Adrenal gland (tissue), 12 donors: Measurements from ENCODE around the gene WBP1. TPM values are rescaled to one million over a fixed set of nuclear protein-coding genes. Genes with fewer than 3 reads are reported as not detected.

Experiments used
- DNase-seq, 7 donors: peaks; one replicate each; pipeline ENCODE4 v3.0.0-alpha.2; 2019 to 2020
- H3K27ac ChIP-seq, 5 donors: fragments of 200-600 bp; sonication (generic) in 4 of 5; 1 replicate in 3 of 5; 2 replicates in 2 of 5; pipeline versions ENCODE4 v1.5.1 to v1.8.0; 2016 to 2020; ENCODE audit warnings: mild to moderate bottlenecking in 1 of 5
- H3K27me3 ChIP-seq: fragments of 200-600 bp; 2 replicates; pipeline ENCODE4 v1.8.0; 2021
- H3K36me3 ChIP-seq, 2 donors: fragments of 200-600 bp; replicated peaks in 1 of 2; 1 replicate in 1 of 2; 2 replicates in 1 of 2; pipeline versions ENCODE4 v1.5.1 to v1.8.0; 2018 to 2022
- H3K4me1 ChIP-seq, 2 donors: fragments of 200-600 bp; replicated peaks in 1 of 2; 1 replicate in 1 of 2; 2 replicates in 1 of 2; pipeline versions ENCODE4 v1.5.1 to v1.8.0; 2018 to 2021
- H3K4me3 ChIP-seq, 4 donors: fragments of 200-600 bp; sonication (generic) in 3 of 4; one replicate each; pipeline ENCODE4 v1.5.1; 2016 to 2018
- H3K9me3 ChIP-seq, 3 donors: fragments of 200-600 bp; sonication (generic) in 1 of 3; replicated peaks in 1 of 3; 1 replicate in 2 of 3; 2 replicates in 1 of 3; pipeline versions ENCODE4 v1.5.1 to v1.8.0; 2016 to 2021
- CTCF ChIP-seq, 6 experiments: fragments of 450-650 bp in 4 of 6; fragments of 200-600 bp in 2 of 6; sonication (generic) in 1 of 6; IDR thresholded peaks; 1 replicate in 5 of 6; 2 replicates in 1 of 6; pipeline versions ENCODE4 v1.5.1 to v1.8.0; 2016 to 2021; ENCODE audit warnings: antibody characterized with exemption in 6 of 6, mild to moderate bottlenecking in 2 of 6, moderate library complexity in 1 of 6
- POLR2A ChIP-seq, 2 donors: fragments of 450-650 bp; IDR thresholded peaks; one replicate each; pipeline ENCODE4 v1.6.1; 2017; ENCODE audit warnings: antibody characterized with exemption in 2 of 2, mild to moderate bottlenecking in 2 of 2, moderate library complexity in 1 of 2
- WGBS, 4 donors: extraction: QIAGEN DNeasy Blood & Tissue Kit in 2 of 4; methylation state at CpG; one replicate each; pipeline versions ENCODE4 v1.1.5 to v1.1.7; 2013 to 2017; 5-methylcytosine and 5-hydroxymethylcytosine counted together
- intact Hi-C, 2 donors: fragments of 100-400 bp; cut with DNase I; formaldehyde crosslinking; loops; one replicate each; pipeline versions ENCODE4 v1.14.1 to v1.15.0; 2022 to 2023
- polyA plus RNA-seq, 3 donors: library from polyadenylated mRNA; stranded (reverse); fragments of 200-250 nt in 2 of 3; fragments of 350-450 nt in 1 of 3; fragmentation: Illumina TruSeq in 1 of 3; extraction: RNeasy Lipid Tissue Mini Kit (QIAGEN cat#74804) in 1 of 3; gene quantifications; one replicate each; pipeline ENCODE4 v1.2.3, GENCODE V29; 2013 to 2014
- total RNA-seq, 9 donors: library from RNA; depleted of rRNA in 4 of 9; stranded (reverse); fragments of >200 nt in 4 of 9; fragments of 120-200 nt in 1 of 9; fragmentation: NEBNext Ultra II Directional in 1 of 9; extraction: Animal tissue kit (Norgen Biotek cat#: 25700) in 1 of 9; gene quantifications; one replicate each; pipeline versions ENCODE4 v1.1.0 to v1.2.4, GENCODE V29; 2013 to 2023
- donor health status: healthy with polysubstance abuse.
- donor health status: Bipolar disorder and iron deficiency.
- donor health status: DM: yes; HTN: yes; CAD: no.
- donor health status: DM: no; HTN: no; CAD: no.
- donor health status: DM: no; HTN: no; CAD: no.
- donor health status: DM: yes; HTN: yes; CAD: no.

WBP1 gene
- total and polyA plus RNA-seq, 12 donors, result 56.9 to 267 (median 115) TPM

DNA sequence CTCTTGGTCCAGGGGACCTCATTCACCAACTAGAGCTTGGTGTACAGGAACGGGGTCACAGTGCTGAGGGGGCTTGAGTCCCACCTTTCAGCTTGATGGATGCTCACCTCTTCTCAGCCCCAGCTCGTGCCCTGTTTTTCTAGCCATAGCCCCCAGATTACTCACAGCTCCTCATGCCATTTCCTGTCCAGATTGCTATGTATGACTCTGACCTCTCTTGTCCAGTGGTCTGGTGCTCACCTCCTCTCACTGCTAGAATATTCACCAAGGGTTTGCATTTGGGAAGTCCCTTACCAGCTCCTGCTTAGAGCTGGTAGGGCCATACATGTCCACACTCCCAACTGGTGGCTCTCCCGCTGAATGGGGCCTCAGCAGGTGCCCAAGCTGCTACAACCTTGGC lies 35.3 kb downstream of the WBP1 start:
- H3K4me1 ChIP-seq, result peaks cover 6 to 14% of the 10 kb centered on the region in 2 donors
- no peaks in the 10 kb centered on the region for H3K9me3 ChIP-seq
- no peak for DNase-seq
- no peak overlapping the region for H3K4me3 ChIP-seq
- peaks cover 0 to 44% of the 10 kb centered on the region in 2 donors for H3K36me3 ChIP-seq
- intact Hi-C loops, result no loop called here
- no peak overlapping the region for H3K27ac ChIP-seq
- no peak for TF ChIP-seq POLR2A (IDR thresholded peaks at IDR 0.05)
- TF ChIP-seq CTCF (IDR thresholded peaks at IDR 0.05), result no peak
- 86 to 100% (median 92%) methylated on average over 3 of the region's 3 CpGs for WGBS, 4 donors
- peaks cover 12% of the 10 kb centered on the region for H3K27me3 ChIP-seq

- WGBS, 4 donors, result 83 to 100% (median 90%) methylated on average over 1 of the region's 1 CpG
- no peaks in the 10 kb centered on the region for H3K9me3 ChIP-seq
These were observed 37.2 kb downstream of the WBP1 start for GRCh38 chr2:74495440-74495839.

DNA sequence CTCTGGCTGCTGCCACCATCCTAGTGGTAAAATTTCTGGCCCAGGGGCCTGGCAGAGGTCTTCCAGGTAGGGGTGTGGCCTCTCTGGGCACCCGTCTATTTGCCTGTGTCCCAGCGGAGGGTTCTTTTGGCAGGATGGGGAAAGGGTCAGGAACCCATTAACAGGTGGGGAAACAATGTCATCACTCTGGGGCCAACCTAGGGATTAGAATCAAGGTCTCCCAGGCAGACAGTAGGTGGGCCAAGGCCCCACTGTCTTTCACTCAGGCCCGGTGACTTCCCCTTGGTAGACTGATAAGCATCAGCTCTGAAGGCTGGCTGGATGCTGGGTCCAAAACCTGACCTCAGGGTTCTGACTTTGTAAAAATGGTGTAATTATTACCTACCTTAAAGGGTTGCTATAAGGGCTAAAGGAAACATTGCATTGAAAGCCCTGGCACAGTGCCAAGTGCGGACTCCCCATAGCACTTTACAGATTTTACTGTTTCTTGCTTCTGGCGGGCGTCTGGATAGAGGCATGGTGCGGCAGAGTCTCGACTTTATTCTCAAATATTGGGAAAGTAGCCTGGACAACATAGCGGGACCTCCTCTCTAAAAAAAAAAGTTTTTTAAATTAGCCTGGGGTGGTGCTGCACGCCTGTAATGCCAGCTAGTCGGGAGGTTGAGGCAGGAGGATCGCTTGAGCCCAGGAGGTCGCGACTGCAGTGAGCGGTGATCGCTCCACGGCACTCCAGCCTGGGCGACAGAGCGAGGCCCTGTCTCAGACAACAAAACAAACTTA lies 38.9 kb downstream of the WBP1 start:
- DNase-seq, result no peak
- intact Hi-C loops, result no loop called here
- TF ChIP-seq POLR2A (IDR thresholded peaks at IDR 0.05), result no peak
- TF ChIP-seq CTCF (IDR thresholded peaks at IDR 0.05), result no peak
- peaks cover 36% of the 10 kb centered on the region for H3K27me3 ChIP-seq
- peak overlapping the region in 1 of 4 donors; percentile 39 for H3K4me3 ChIP-seq
- no peaks in the 10 kb centered on the region for H3K9me3 ChIP-seq
- H3K4me1 ChIP-seq, result peaks cover 6 to 25% of the 10 kb centered on the region in 2 donors
- H3K36me3 ChIP-seq, result peaks cover 0 to 19% of the 10 kb centered on the region in 2 donors
- 47 to 50% (median 48%) methylated on average over 19 of the region's 19 CpGs for WGBS, 4 donors
- H3K27ac ChIP-seq, result no peak overlapping the region

More at GRCh38 chr2:74495440-74495839, 37.2 kb downstream of the WBP1 start:
- TF ChIP-seq CTCF (IDR thresholded peaks at IDR 0.05) (no peak), POLR2A (IDR thresholded peaks at IDR 0.05) (no peak)
- Histone ChIP-seq H3K4me3 (no peak overlapping the region), H3K36me3 (peaks cover 0 to 36% of the 10 kb centered on the region in 2 donors), H3K27me3 (peaks cover 29% of the 10 kb centered on the region), H3K4me1 (peaks cover 6 to 25% of the 10 kb centered on the region in 2 donors), H3K27ac (no peak overlapping the region)
- no peak for DNase-seq
- intact Hi-C loops, result no loop called here

DNA sequence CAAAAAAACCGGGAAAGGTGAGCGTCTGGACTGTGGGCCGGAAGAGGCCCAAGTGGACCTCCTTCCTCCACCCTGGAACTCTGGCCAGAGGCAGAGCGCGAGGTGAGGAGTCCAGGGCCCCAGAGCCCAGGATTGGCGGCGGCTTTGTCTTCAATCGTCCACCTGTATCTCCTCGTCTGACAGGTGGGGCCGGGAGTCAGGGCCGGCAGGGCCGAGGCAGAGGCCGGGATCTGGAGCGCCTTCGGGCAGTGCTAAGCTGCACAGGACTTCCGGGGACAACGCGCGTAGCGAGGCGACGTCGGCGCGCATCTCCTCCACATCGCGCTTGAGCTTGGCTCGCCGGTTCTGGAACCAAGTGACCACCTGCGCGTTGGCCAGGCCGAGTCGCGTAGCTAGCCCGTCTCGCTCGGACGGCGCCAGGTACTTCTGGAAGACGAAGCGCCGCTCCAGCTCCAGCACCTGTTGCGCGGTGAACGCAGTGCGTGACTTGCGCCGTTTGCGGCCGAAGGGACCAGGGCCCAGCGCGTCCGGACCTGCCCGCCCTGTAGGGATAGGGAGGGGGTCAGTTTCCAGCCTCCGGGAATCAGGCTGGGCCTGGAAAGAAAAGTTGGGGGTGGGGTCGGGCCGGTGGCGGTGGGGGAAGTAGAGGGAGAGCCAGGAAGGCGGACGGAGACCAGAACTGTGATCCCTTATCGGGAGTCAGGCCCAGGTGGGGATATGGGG lies 39.7 kb downstream of the WBP1 start:
- no peak for DNase-seq
- peak overlapping the region in 1 of 4 donors; percentile 39 for H3K4me3 ChIP-seq
- H3K27me3 ChIP-seq, result peaks cover 39% of the 10 kb centered on the region
- intact Hi-C loops, result no loop called here
- peaks cover 0 to 11% of the 10 kb centered on the region in 2 donors for H3K36me3 ChIP-seq
- H3K9me3 ChIP-seq, result no peaks in the 10 kb centered on the region
- TF ChIP-seq CTCF (IDR thresholded peaks at IDR 0.05) (no peak), POLR2A (IDR thresholded peaks at IDR 0.05) (no peak)
- 2 to 11% (median 3%) methylated on average over 14 to 61 of the region's 61 CpGs for WGBS, 4 donors
- peaks cover 6 to 30% of the 10 kb centered on the region in 2 donors for H3K4me1 ChIP-seq
- H3K27ac ChIP-seq, result no peak overlapping the region
